Fibroblast of skin of left biceps (primary cell): ENCODE results near the gene OR5AS1.
"Not testable (repeated sequence)": the region's sequence is repeated elsewhere in the genome, so short reads cannot be mapped to it uniquely, and the experiment has no call there.

Experiments
- DNase-seq, 2 experiments: peaks; one replicate each; pipeline ENCODE4 v3.0.0-alpha.2; 2013; ENCODE audit warnings: low read depth in 2 of 2

Gene OR5AS1

DNA sequence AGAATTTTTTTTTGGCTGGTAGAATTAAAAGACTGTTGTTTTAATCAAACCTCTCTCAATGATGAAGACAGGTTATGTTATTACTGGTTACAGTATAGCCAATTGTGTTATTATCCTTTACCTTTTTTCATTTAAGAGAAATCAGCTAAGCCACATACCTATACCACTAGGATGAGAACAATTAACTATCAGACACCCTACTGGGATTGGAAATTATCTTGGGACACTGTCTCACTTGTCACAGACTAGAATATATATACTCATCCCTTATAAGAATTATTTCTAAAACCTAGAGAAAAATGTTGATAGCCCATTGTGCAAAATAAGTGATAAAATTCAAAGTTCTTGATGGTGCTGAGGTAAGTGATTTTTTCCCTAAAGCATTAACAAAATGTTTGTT lies at the start of gene OR5AS1:
OR5AS1 (plus strand) TSS at position 301 of the 400 bp plus-strand sequence. CDS start 2,765 bp downstream, outside the sequence.
- no peak for DNase-seq

DNA sequence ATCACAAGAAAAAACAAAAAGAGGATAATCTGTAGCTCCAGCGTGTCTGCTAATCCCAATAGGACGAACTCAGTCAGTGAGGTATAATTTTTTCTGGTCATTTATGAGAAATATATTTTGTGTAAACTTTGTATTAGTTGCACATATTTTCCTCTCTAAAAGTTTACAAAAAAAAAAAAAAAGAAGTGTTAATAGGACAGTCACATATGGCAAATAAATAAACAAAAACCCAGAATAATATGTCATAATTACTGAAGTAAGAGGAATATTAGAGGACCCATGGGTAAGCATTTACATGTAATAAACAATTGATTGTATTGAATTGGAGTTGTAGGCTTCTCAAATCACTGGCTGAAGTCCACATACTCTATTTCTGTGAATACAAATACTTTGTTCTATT lies 32.9 kb upstream of the OR5AS1 start, which contains the start of gene OR5F1:
OR5F1 (minus strand) TSS at position 101 of the 400 bp plus-strand sequence; CDS start at position 101, 0 bp downstream.
- no peak for DNase-seq

DNA sequence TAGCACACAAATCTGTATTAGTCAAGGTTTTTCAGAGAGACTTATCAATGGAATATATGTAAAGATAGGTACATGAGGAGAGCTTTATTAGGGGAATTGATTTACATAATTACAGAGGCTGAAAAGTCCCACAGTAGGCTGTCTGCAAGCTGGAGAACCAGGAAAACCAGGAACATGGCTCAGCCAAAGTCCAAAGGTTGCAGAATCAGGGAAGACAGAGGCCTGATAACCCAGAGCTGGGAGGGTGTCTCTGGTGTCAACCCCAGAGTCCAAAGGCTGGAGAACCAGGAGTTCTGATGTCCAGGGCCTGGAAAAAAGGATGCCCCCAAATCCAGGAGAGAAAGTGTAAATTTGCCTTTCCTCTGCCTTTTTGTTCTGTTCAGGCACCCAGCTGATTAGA lies 16.7 kb upstream of the OR5AS1 start:
- DNase-seq = no peak

DNA sequence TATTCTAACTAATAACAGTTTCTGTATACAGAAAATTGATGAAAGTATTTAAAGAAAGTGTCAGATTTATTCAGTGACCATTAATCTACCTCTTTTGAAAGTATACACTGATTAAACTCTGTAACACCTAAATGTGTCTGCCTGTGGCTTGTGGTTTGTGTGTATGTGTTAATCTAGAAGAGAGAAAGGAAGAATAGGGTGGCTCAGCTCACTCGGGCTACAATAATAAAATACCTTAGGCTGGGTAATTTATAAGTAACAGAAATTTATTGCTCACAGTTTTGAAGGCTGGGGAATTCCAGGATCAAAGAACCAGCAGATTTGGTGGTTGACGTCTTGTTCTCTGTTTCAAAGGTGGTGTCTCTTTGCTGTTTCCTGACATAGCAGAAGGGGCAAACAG lies 13.6 kb upstream of the OR5AS1 start:
- no peak for DNase-seq

DNA sequence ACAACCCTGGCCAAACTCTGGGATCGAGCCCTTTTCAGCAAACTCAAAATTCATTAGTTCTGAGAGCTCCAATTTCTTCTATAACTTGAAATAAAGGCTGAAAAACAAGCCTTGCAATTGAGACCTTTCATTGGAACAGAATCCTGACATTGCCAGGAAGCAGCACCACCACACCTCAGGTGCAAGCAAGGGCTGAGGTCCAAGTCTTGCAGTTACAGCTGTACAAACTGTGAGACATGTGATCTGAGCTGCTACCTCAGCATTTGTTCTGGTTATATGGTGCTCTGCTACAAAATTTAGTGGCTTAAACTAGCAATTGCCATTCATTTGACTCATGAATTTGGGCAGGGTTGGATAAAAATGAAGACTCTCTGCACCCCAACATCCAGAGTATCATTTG lies 18.1 kb downstream of the OR5AS1 start:
- no peak for DNase-seq

DNA sequence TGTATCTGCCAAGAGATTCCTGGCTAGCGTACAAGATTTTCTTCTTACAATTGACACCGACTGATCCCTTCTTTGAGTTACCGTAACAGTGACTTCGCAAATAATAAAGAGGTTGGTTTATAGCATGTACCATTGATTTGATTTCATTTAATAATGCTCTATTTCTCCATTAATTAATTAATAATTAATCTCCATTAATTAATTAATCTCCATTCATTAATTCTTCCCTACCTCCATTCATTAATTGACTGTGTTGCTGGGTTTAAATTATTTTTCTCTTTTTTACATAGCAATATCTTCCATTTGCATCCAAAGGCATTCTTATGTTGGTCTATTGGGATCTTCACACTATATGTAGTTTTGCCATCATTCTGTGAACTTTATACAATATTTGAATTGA lies 21.0 kb downstream of the OR5AS1 start:
- no peak for DNase-seq

DNA sequence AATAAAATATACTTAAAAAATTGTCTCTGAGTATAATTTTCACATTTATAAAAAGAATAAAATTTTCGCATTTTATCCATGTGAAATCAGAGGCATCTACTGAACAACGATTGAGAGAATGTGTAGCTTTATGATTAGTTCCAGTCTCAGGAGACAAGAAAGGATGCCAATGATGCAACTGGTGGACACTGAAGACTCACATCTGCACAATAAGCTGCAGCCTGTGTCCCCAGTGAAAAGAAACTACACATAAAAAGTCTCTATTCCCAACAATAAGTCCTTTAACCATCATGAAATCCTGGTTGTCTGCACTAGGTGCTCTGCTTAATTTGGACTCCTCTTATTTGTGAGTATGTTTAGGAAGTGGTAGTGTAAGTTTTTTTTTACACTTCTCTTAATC lies 22.0 kb downstream of the OR5AS1 start:
- no peak for DNase-seq

DNA sequence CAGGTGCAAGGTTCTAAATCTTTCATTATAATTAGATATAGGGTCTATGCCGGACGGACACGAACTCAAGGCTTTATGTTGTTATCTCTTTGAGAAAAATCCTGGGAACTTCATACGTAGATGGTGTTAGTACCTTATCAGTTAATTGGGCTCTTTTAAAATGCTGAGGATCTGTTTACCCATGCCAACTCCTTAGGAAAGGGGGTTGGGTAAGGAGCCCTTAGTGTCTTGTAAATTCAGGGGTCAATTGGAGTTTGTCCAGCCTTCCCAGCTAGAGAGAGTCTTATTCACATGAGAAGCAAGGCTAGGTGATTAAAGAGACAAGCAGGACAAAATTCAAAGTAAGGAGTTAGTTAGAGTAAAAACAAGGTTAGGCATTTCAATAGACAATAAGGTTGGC lies 28.9 kb downstream of the OR5AS1 start:
- DNase-seq = not testable (repeated sequence)

DNA sequence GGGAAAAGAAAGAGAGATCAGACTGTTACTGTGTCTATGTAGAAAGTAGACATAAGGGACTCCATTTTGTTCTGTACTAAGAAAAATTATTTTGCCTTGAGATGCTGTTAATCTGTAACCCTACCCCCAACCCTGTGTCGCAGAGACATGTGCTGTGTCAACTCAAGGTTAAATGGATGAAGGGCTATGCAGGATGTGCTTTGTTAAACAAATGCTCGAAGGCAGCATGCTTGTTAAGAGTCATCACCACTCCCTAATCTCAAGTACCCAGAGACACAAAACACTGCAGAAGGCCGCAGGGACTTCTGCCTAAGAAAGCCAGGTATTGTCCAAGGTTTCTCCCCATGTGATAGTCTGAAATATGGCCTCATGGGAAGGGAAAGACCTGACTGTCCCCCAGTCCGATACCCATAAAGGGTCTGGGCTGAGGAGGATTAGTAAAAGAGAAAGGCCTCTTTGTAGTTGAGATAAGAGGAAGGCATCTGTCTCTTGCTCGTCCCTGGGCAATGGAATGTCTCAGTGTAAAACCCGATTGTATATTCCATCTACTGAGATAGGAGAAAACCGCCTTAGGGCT lies 30.3 kb downstream of the OR5AS1 start:
- not testable (repeated sequence) for DNase-seq

DNA sequence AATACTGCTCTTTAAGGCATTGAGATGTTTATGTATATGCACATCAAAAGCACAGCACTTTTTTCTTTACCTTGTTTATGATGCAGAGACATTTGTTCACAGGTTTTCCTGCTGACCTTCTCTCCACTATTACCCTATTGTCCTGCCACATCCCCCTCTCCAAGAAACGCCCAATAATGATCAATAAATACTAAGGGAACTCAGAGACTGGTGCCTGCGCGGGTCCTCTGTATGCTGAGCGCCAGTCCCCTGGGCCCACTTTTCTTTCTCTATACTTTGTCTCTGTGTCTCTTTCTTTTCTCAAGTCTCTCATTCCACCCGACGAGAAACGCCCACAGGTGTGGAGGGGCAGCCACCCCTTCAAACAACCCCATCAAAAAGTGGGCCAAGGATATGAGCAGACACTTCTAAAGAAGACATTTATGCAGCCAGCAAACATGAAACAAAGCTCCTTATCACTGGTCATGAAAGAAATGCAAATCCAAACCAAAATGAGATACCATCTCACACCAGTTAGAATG lies 30.9 kb downstream of the OR5AS1 start:
- not testable (repeated sequence) for DNase-seq

DNA sequence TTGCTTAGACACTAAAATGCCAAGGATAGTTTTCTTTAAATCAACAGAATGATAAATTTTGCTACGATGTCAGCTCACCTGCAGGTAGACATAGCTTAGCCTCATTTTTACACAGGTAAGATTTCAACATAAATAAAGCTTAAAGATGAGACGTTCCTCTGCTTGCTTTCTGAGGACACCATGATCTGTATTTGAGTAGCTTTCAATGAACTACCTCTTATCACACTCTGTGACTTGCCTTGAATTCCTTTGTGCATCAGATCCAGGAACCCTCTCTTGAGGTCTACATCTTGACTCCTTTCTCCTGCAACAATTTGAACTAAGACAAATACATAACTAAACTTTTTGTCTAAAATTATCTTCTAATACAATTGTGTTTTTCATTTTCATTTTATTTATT lies 39.5 kb downstream of the OR5AS1 start:
- no peak for DNase-seq
